ENCODE results near the gene LRP1-AS. TPM values are rescaled to one million over a fixed set of nuclear protein-coding genes. Genes with fewer than 3 reads are reported as not detected.

The LRP1-AS gene
- total RNA-seq, 1 experiment from 2014 or later: not detected

- H3K9me3 ChIP-seq (ENCODE audit: low read length): no peaks in the 10 kb centered on the region
- no peak for DNase-seq
- no peaks in the 10 kb centered on the region for H4K20me1 ChIP-seq (ENCODE audit: insufficient read depth, low read depth, low read length)
- no peaks in the 10 kb centered on the region for H3K36me3 ChIP-seq (ENCODE audit: insufficient read depth, low read length)
- no peaks in the 10 kb centered on the region for H3K4me1 ChIP-seq (ENCODE audit: low read length)
- H3K4me2 ChIP-seq (ENCODE audit: low read depth, low read length, poor library complexity, severe bottlenecking): no peak overlapping the region
- H3K9me2 ChIP-seq (replicated peaks; ENCODE audit: insufficient read depth, low read length): no peaks in the 10 kb centered on the region
- no peak overlapping the region for H3K27ac ChIP-seq (ENCODE audit: low read length)
- no peak overlapping the region for H3K9ac ChIP-seq (ENCODE audit: low read length)
- no peak overlapping the region for H2AFZ ChIP-seq (ENCODE audit: low read length)
- no peak overlapping the region for H3K4me3 ChIP-seq (ENCODE audit: low read length)
- H3K79me2 ChIP-seq (ENCODE audit: low read length): no peaks in the 10 kb centered on the region
- no peaks in the 10 kb centered on the region for H3K27me3 ChIP-seq (ENCODE audit: low read length)
Measured at GRCh38 chr12:57146092-57146491, 1.3 kb downstream of the LRP1-AS start.

DNA sequence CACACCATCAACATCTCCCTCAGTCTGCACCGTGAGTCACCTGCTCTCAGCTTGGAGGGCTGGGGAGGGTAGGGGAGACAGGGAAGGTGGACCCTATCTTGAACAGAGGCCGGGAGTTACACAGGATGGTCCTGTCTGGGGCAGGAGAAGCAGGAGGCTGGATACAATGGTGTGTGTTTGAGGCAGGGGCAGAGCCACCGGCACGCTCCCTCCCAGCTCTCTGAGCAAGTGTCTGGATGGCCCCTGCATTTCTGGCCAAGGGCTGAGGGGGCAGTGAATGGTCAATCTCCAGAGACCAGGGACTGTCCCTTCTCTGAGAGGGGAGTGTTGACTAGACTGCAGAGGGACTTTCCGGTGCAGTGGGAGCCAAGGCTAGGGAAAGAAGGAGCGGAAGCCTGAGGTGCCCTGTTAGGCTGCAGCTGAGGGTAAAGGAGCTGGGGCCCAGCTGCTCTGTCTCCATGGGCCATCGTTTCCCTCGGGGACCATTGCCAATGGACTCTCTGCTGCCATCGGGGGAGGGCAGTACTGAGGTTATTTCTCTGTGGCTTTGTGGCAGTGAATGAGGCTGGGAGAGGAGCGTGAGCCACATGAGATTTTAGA lies 1.9 kb downstream of the LRP1-AS start:
- Histone ChIP-seq H3K27me3 (ENCODE audit: low read length) (no peaks in the 10 kb centered on the region), H3K27ac (ENCODE audit: low read length) (no peak overlapping the region), H2AFZ (ENCODE audit: low read length) (no peak overlapping the region), H3K79me2 (ENCODE audit: low read length) (no peaks in the 10 kb centered on the region), H3K4me1 (ENCODE audit: low read length) (no peaks in the 10 kb centered on the region), H3K9me2 (replicated peaks; ENCODE audit: insufficient read depth, low read length) (no peaks in the 10 kb centered on the region), H3K9me3 (ENCODE audit: low read length) (no peaks in the 10 kb centered on the region), H3K4me2 (ENCODE audit: low read depth, low read length, poor library complexity, severe bottlenecking) (no peak overlapping the region), H3K9ac (ENCODE audit: low read length) (no peak overlapping the region), H3K4me3 (ENCODE audit: low read length) (no peak overlapping the region), H3K36me3 (ENCODE audit: insufficient read depth, low read length) (no peaks in the 10 kb centered on the region), H4K20me1 (ENCODE audit: insufficient read depth, low read depth, low read length) (no peaks in the 10 kb centered on the region)
- DNase-seq: no peak

DNA sequence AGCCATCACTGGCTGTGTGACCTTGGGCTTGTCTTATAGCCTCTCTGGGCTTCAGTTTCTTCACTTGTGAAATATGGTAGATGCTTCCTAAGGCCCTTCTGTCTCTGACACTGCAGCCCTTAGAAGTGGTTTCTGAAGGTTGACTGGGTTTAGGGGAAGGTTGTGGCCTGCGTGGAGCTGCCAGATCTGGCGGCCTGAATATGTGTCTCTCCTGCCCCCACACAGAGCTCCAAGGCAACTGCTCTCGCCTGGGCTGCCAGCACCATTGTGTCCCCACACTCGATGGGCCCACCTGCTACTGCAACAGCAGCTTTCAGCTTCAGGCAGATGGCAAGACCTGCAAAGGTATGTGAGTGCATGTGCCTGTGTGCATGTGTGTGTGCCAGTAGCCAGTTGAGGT lies 4.0 kb downstream of the LRP1-AS start:
- Histone ChIP-seq H3K9me3 (ENCODE audit: low read length) (no peaks in the 10 kb centered on the region), H3K4me3 (ENCODE audit: low read length) (no peak overlapping the region), H4K20me1 (ENCODE audit: insufficient read depth, low read depth, low read length) (no peaks in the 10 kb centered on the region), H2AFZ (ENCODE audit: low read length) (no peak overlapping the region), H3K27ac (ENCODE audit: low read length) (no peak overlapping the region), H3K79me2 (ENCODE audit: low read length) (no peaks in the 10 kb centered on the region), H3K4me1 (ENCODE audit: low read length) (no peaks in the 10 kb centered on the region), H3K9ac (ENCODE audit: low read length) (no peak overlapping the region), H3K36me3 (ENCODE audit: insufficient read depth, low read length) (no peaks in the 10 kb centered on the region), H3K4me2 (ENCODE audit: low read depth, low read length, poor library complexity, severe bottlenecking) (no peak overlapping the region), H3K27me3 (ENCODE audit: low read length) (no peaks in the 10 kb centered on the region), H3K9me2 (replicated peaks; ENCODE audit: insufficient read depth, low read length) (no peaks in the 10 kb centered on the region)
- no peak for DNase-seq

DNA sequence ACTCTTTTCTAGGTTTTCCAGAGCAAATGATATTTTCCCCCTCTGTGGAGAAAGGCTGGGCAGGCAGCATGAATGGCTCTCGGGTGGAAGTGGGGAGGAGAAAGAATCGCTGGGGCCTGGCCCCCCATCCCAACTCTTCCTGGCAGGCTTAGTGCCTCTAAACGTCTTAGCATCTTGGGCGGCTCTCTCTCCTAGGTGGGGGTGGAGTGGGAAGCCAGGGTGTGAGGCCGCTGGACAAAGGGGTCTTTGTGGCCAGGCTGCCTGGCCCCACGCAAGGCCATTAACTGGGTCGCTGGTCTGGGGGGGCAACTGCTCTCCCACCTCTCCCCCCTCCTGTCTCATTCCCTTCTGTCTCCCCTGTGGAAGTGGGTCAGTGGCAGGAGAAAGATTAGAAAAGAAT lies 4.7 kb downstream of the LRP1-AS start:
- no peak for DNase-seq
- H3K4me1 ChIP-seq (ENCODE audit: low read length): no peaks in the 10 kb centered on the region
- no peaks in the 10 kb centered on the region for H4K20me1 ChIP-seq (ENCODE audit: insufficient read depth, low read depth, low read length)

GRCh38 chr12:57142121-57142520 lies 5.3 kb downstream of the LRP1-AS start:
- Histone ChIP-seq H3K4me2 (ENCODE audit: low read depth, low read length, poor library complexity, severe bottlenecking) (no peak overlapping the region), H3K9me2 (replicated peaks; ENCODE audit: insufficient read depth, low read length) (no peaks in the 10 kb centered on the region), H3K27ac (ENCODE audit: low read length) (no peak overlapping the region), H2AFZ (ENCODE audit: low read length) (no peak overlapping the region), H3K9ac (ENCODE audit: low read length) (no peak overlapping the region), H3K79me2 (ENCODE audit: low read length) (no peaks in the 10 kb centered on the region), H3K4me1 (ENCODE audit: low read length) (no peaks in the 10 kb centered on the region), H3K9me3 (ENCODE audit: low read length) (no peaks in the 10 kb centered on the region), H3K27me3 (ENCODE audit: low read length) (no peaks in the 10 kb centered on the region), H3K4me3 (ENCODE audit: low read length) (no peak overlapping the region), H4K20me1 (ENCODE audit: insufficient read depth, low read depth, low read length) (no peaks in the 10 kb centered on the region), H3K36me3 (ENCODE audit: insufficient read depth, low read length) (no peaks in the 10 kb centered on the region)
- no peak for DNase-seq

More for the DNA sequence above, 4.7 kb downstream of the LRP1-AS start:
- H3K79me2 ChIP-seq (ENCODE audit: low read length): no peaks in the 10 kb centered on the region
- H3K4me2 ChIP-seq (ENCODE audit: low read depth, low read length, poor library complexity, severe bottlenecking): no peak overlapping the region
- no peaks in the 10 kb centered on the region for H3K27me3 ChIP-seq (ENCODE audit: low read length)
- no peak overlapping the region for H2AFZ ChIP-seq (ENCODE audit: low read length)
- H3K9me2 ChIP-seq (replicated peaks; ENCODE audit: insufficient read depth, low read length): no peaks in the 10 kb centered on the region
- H3K9ac ChIP-seq (ENCODE audit: low read length): no peak overlapping the region
- no peaks in the 10 kb centered on the region for H3K36me3 ChIP-seq (ENCODE audit: insufficient read depth, low read length)
- no peaks in the 10 kb centered on the region for H3K9me3 ChIP-seq (ENCODE audit: low read length)
- H3K27ac ChIP-seq (ENCODE audit: low read length): no peak overlapping the region
- no peak overlapping the region for H3K4me3 ChIP-seq (ENCODE audit: low read length)

- no peak overlapping the region for H2AFZ ChIP-seq (ENCODE audit: low read length)
- H3K4me2 ChIP-seq (ENCODE audit: low read depth, low read length, poor library complexity, severe bottlenecking): no peak overlapping the region
- no peak for DNase-seq
- no peaks in the 10 kb centered on the region for H3K36me3 ChIP-seq (ENCODE audit: insufficient read depth, low read length)
- no peak overlapping the region for H3K27ac ChIP-seq (ENCODE audit: low read length)
- no peaks in the 10 kb centered on the region for H3K79me2 ChIP-seq (ENCODE audit: low read length)
- H3K4me1 ChIP-seq (ENCODE audit: low read length): no peaks in the 10 kb centered on the region
- no peaks in the 10 kb centered on the region for H3K9me2 ChIP-seq (replicated peaks; ENCODE audit: insufficient read depth, low read length)
- H3K9me3 ChIP-seq (ENCODE audit: low read length): no peaks in the 10 kb centered on the region
- no peaks in the 10 kb centered on the region for H4K20me1 ChIP-seq (ENCODE audit: insufficient read depth, low read depth, low read length)
- no peak overlapping the region for H3K4me3 ChIP-seq (ENCODE audit: low read length)
- H3K9ac ChIP-seq (ENCODE audit: low read length): no peak overlapping the region
- no peaks in the 10 kb centered on the region for H3K27me3 ChIP-seq (ENCODE audit: low read length)
Measured at GRCh38 chr12:57141249-57141648, 6.2 kb downstream of the LRP1-AS start.

DNA sequence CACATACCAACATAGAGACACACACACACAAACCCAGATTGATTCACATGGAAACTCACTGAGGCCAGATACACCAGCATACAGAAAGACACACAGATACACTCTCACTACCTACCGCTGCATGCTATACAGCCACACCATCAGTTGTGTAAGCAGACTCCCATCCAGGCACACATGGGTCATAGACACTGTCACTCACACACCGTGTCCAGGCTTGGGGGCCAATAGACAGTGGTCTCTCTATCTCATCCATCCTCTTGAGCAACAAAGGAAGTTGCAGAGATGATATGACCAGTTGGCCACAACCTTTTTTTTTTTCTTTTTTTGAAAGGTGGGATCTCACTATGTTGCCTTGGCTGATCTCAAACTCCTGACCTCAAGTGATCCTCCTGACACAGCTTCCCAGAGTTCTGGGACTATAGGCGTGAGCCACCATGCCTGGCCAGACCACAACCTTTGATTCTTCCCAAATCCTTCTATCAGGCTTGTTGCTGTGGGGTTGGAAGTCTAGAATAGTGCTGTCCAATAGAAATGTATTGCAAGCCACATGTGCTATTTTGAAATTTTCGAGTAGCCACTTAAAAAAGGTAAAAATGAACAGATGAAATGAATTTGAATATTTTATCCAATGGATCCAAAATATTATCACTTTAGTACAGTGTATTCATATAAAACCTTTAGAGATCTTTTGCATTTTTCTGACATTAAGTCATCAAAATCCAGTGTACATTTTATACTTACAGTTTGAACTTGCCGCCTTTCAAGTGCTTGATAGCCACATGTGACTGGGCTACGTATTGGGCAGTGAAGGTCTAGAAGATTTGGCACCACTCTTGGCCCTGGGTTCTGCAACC lies 7.4 kb downstream of the LRP1-AS start:
- H3K9me2 ChIP-seq (replicated peaks; ENCODE audit: insufficient read depth, low read length): no peaks in the 10 kb centered on the region
- DNase-seq: no peak
- H3K4me1 ChIP-seq (ENCODE audit: low read length): no peaks in the 10 kb centered on the region

GRCh38 chr12:57138526-57139272 lies 8.7 kb downstream of the LRP1-AS start:
- Histone ChIP-seq H3K27ac (ENCODE audit: low read length) (no peak overlapping the region), H3K9me3 (ENCODE audit: low read length) (no peaks in the 10 kb centered on the region), H3K4me2 (ENCODE audit: low read depth, low read length, poor library complexity, severe bottlenecking) (no peak overlapping the region), H3K4me3 (ENCODE audit: low read length) (no peak overlapping the region), H3K79me2 (ENCODE audit: low read length) (no peaks in the 10 kb centered on the region), H2AFZ (ENCODE audit: low read length) (no peak overlapping the region), H3K4me1 (ENCODE audit: low read length) (no peaks in the 10 kb centered on the region), H3K9me2 (replicated peaks; ENCODE audit: insufficient read depth, low read length) (no peaks in the 10 kb centered on the region), H3K9ac (ENCODE audit: low read length) (no peak overlapping the region), H3K27me3 (ENCODE audit: low read length) (no peaks in the 10 kb centered on the region), H3K36me3 (ENCODE audit: insufficient read depth, low read length) (no peaks in the 10 kb centered on the region), H4K20me1 (ENCODE audit: insufficient read depth, low read depth, low read length) (no peaks in the 10 kb centered on the region)
- DNase-seq: no peak

More for the DNA sequence above, 7.4 kb downstream of the LRP1-AS start:
- Histone ChIP-seq H3K27me3 (ENCODE audit: low read length) (no peaks in the 10 kb centered on the region), H4K20me1 (ENCODE audit: insufficient read depth, low read depth, low read length) (no peaks in the 10 kb centered on the region), H3K4me2 (ENCODE audit: low read depth, low read length, poor library complexity, severe bottlenecking) (no peak overlapping the region), H2AFZ (ENCODE audit: low read length) (no peak overlapping the region), H3K36me3 (ENCODE audit: insufficient read depth, low read length) (no peaks in the 10 kb centered on the region), H3K4me3 (ENCODE audit: low read length) (no peak overlapping the region), H3K9me3 (ENCODE audit: low read length) (no peaks in the 10 kb centered on the region), H3K9ac (ENCODE audit: low read length) (no peak overlapping the region), H3K27ac (ENCODE audit: low read length) (no peak overlapping the region), H3K79me2 (ENCODE audit: low read length) (no peaks in the 10 kb centered on the region)
